HepG2 (cell line): ENCODE data around the gene CDC14A. TPM values are rescaled to one million over a fixed set of nuclear protein-coding genes. Genes with fewer than 3 reads are reported as not detected.

ENCODE experiments used
- ATAC-seq: fragments of 200-7000 bp; cut with Tn5 transposase; 3 replicates; pipeline ENCODE4 v1.9.1; 2020; ENCODE audit warnings: mild to moderate bottlenecking, moderate library complexity
- BruUV-seq: library from RNA; stranded (reverse); fragments of 400-500 nt; replicated peaks from 2 replicates; lab custom pipeline; 2021; lab: Mats Ljungman, UMichigan
- CTCF ChIA-PET: fragments of 300-600 bp; formaldehyde crosslinking; extraction: SDS; loops from one replicate; lab custom pipeline; 2021; ENCODE audit warnings: low total read pairs, inconsistent platforms, low intra/inter-chr PET ratio; lab: Yijun Ruan, JAX
- POLR2A ChIA-PET: fragments of 350-600 bp; sonication (Branson Sonifier 250); formaldehyde crosslinking; loops from one replicate; lab custom pipeline; 2020; ENCODE audit warnings: antibody characterized with exemption, inconsistent platforms; lab: Yijun Ruan, JAX
- DNase-seq: peaks from one replicate; pipeline ENCODE4 v3.0.0-alpha.2; 2015; ENCODE audit warnings: low spot score
- FAIRE-seq: peaks from 3 replicates; lab custom pipeline; 2011; peaks lifted over from hg19 to GRCh38; lab: Jason Lieb, UNC
- H2AFZ ChIP-seq: one replicate; pipeline ENCODE4 v1.6.1; 2011; ENCODE audit warnings: low read length, inconsistent platforms
- H3K27ac ChIP-seq: fragments of 300-600 bp; 3 replicates; pipeline ENCODE4 v1.8.0; 2011; ENCODE audit warnings: mixed run types, mild to moderate bottlenecking, mixed read lengths, low read length, inconsistent platforms; ENCODE audit not compliant: insufficient read depth; ENCODE audit errors: extremely low read length
- H3K27me3 ChIP-seq, 2 experiments: fragments of 200-600 bp in 1 of 2; 2 replicates in 1 of 2; 3 replicates in 1 of 2; pipeline versions ENCODE4 v1.6.0 to v1.8.0; 2011; ENCODE audit warnings: low read length in 2 of 2, mild to moderate bottlenecking in 2 of 2, moderate library complexity in 2 of 2, inconsistent platforms in 1 of 2; ENCODE audit not compliant: insufficient read depth in 2 of 2, control insufficient read depth in 1 of 2
- H3K36me3 ChIP-seq, 2 experiments: fragments of 200-600 bp in 1 of 2; replicated peaks in 1 of 2; 2 replicates in 1 of 2; 3 replicates in 1 of 2; pipeline versions ENCODE4 v1.5.1 to v1.8.0; 2011; ENCODE audit warnings: low read length in 2 of 2, inconsistent platforms in 1 of 2; ENCODE audit not compliant: insufficient read depth in 2 of 2, control insufficient read depth in 1 of 2
- H3K4me1 ChIP-seq: 2 replicates; pipeline ENCODE4 v1.5.1; 2012; ENCODE audit warnings: low read length, inconsistent platforms; ENCODE audit not compliant: insufficient read depth
- H3K4me2 ChIP-seq: 2 replicates; pipeline ENCODE4 v1.6.0; 2011; ENCODE audit warnings: low read depth, low read length, inconsistent platforms
- H3K4me3 ChIP-seq, 3 experiments: fragments of 200-600 bp in 1 of 3; sonication (generic), shearing (Covaris generic) in 1 of 3; replicated peaks in 1 of 3; 2 replicates each; pipeline ENCODE4 v1.5.1; 2011 to 2016; ENCODE audit warnings: low read length in 3 of 3, inconsistent platforms in 2 of 3, low read depth in 2 of 3, mild to moderate bottlenecking in 2 of 3, control low read depth in 1 of 3, mixed read lengths in 1 of 3; ENCODE audit not compliant: insufficient read depth in 1 of 3
- H3K79me2 ChIP-seq: one replicate; pipeline ENCODE4 v1.6.1; 2011; ENCODE audit warnings: low read length, inconsistent platforms; ENCODE audit not compliant: insufficient read depth
- H3K9ac ChIP-seq: 2 replicates; pipeline ENCODE4 v1.6.0; 2011; ENCODE audit warnings: mild to moderate bottlenecking, low read depth, low read length, inconsistent platforms; ENCODE audit not compliant: insufficient read depth
- H3K9me3 ChIP-seq: 2 replicates; pipeline ENCODE4 v1.5.1; 2012; ENCODE audit warnings: mild to moderate bottlenecking, low read length
- H4K20me1 ChIP-seq: 2 replicates; pipeline ENCODE4 v1.6.0; 2011; ENCODE audit warnings: inconsistent platforms, mild to moderate bottlenecking, low read length, moderate library complexity; ENCODE audit not compliant: insufficient read depth
- CBX5 ChIP-seq: sonication (generic); formaldehyde crosslinking; IDR thresholded peaks from 2 replicates; pipeline ENCODE4 v1.4.0; 2020; ENCODE audit warnings: missing genetic modification reagents, borderline replicate concordance
- HCFC1 ChIP-seq: fragments of 150-350 bp; IDR thresholded peaks from 2 replicates; pipeline ENCODE4 v1.6.1; 2014; ENCODE audit warnings: low read depth, low read length
- NRL ChIP-seq: sonication (generic); formaldehyde crosslinking; IDR thresholded peaks from 2 replicates; pipeline ENCODE4 v1.5.0; 2020; ENCODE audit warnings: missing genetic modification reagents, mild to moderate bottlenecking, moderate library complexity, borderline replicate concordance
- SAP130 ChIP-seq: IDR thresholded peaks from 2 replicates; pipeline ENCODE4 v1.6.1; 2016; ENCODE audit warnings: low read depth
- ZFP90 ChIP-seq: sonication (generic); formaldehyde crosslinking; IDR thresholded peaks from 2 replicates; pipeline ENCODE4 v1.8.0; 2022; ENCODE audit warnings: missing genetic modification reagents, mild to moderate bottlenecking, inconsistent platforms, borderline replicate concordance
- ZKSCAN5 ChIP-seq: sonication (generic); formaldehyde crosslinking; IDR thresholded peaks from 2 replicates; pipeline ENCODE4 v1.5.1; 2020; ENCODE audit warnings: mild to moderate bottlenecking, missing genetic modification reagents
- ZNF101 ChIP-seq: sonication (generic); formaldehyde crosslinking; IDR thresholded peaks from 2 replicates; pipeline ENCODE4 v1.4.0; 2020; ENCODE audit warnings: mild to moderate bottlenecking, low read depth, missing genetic modification reagents, borderline replicate concordance
- ZNF326 ChIP-seq: sonication (generic); formaldehyde crosslinking; IDR thresholded peaks from 2 replicates; pipeline ENCODE4 v1.4.0; 2020; ENCODE audit warnings: missing genetic modification reagents, borderline replicate concordance
- WGBS: methylation state at CpG from one replicate; pipeline ENCODE4 v1.1.6; 2017; ENCODE audit warnings: low lambda C conversion rate; 5-methylcytosine and 5-hydroxymethylcytosine counted together
- in situ Hi-C: cut with HindIII; loops from 2 replicates; pipeline ENCODE4 v1.10.0; 2017; ENCODE audit warnings: low pct_unique_long_range_greater_than_20kb; ENCODE audit not compliant: extremely low pct_ligation_motif_present
- intact Hi-C: fragments of 100-400 bp; cut with micrococcal nuclease; formaldehyde crosslinking; loops from one replicate; pipeline ENCODE4 v1.10.0; 2022; ENCODE audit not compliant: unreplicated experiment
- polyA plus RNA-seq, 8 experiments: library from polyadenylated mRNA; depleted of rRNA in 3 of 8; stranded (reverse) in 7 of 8; unstranded in 1 of 8; fragments of >200 nt; fragmentation: Illumina TruSeq in 4 of 8; extraction: Trizol in 4 of 8; gene quantifications; 2 replicates each; pipeline versions ENCODE4 v1.2.1 to v1.2.3, GENCODE V29; 2011 to 2016; ENCODE audit warnings: low read depth in 4 of 8, missing spikeins in 1 of 8, mixed read lengths in 1 of 8; ENCODE audit not compliant: insufficient read depth in 1 of 8
- total RNA-seq, 5 experiments: library from RNA; depleted of rRNA; stranded (reverse); fragments of >200 nt; fragmentation: Illumina TruSeq; extraction: Trizol; gene quantifications; 2 replicates each; pipeline ENCODE4 v1.2.3, GENCODE V29; 2016; ENCODE audit warnings: low read depth in 1 of 5
- TF ChIP-seq, protein P1 (sequence below): IDR thresholded peaks from 2 replicates; pipeline ENCODE4 v1.6.1; 2016; ENCODE audit warnings: mild to moderate bottlenecking
- TF ChIP-seq, protein P2 (sequence below): sonication (generic); formaldehyde crosslinking; IDR thresholded peaks from 2 replicates; pipeline ENCODE4 v1.8.0; 2022; ENCODE audit warnings: mild to moderate bottlenecking, missing genetic modification reagents
- TF ChIP-seq, protein P3 (sequence below): IDR thresholded peaks from 2 replicates; pipeline ENCODE4 v1.6.1; 2016; ENCODE audit warnings: low read depth, missing genetic modification reagents, missing compliant biosample characterization
- TF ChIP-seq, protein P4 (sequence below): sonication (generic); formaldehyde crosslinking; IDR thresholded peaks from 2 replicates; pipeline ENCODE4 v1.4.0; 2020; ENCODE audit warnings: missing genetic modification reagents, borderline replicate concordance

Gene CDC14A
- total and polyA plus RNA-seq, 2 of the 13 experiments (the other 11 are each of a cell fraction or from before 2014, with no cell fraction given) = 2.8 to 4.9 TPM

DNA sequence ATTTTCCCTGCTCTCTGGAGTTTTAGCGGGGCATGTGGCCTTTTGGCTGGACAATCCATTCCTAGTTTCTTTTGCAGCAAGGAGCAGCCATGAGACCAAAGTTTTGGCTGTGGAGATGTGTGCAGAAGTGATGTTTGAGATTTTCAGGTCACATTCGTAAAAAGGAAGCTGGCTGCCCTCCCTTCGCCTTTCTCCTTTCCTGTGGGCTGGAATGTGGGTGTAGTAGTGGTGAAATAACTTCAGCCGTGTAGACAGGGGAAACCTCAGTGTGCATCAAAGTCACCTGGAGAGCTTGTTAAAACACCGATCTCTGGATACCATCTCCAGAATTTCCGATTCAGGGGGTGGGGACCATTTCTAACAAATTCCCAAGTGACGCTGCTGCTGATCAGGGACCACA lies 180.3 kb downstream of the CDC14A start:
- no peak overlapping the region for H3K4me3 ChIP-seq
- no peaks in the 10 kb centered on the region for H3K36me3 ChIP-seq
- CTCF ChIA-PET = no interaction called here
- in situ Hi-C loops (no loop called here), intact Hi-C loops (no loop called here)
- no peaks in the 10 kb centered on the region for H3K4me1 ChIP-seq
- FAIRE-seq = no peak
- no peak for ATAC-seq
- no peak overlapping the region for H2AFZ ChIP-seq
- TF ChIP-seq HCFC1 (no peak), ZNF101 (CRISPR knock-in tag) (no peak), CBX5 (CRISPR knock-in tag) (no peak), SAP130 (CRISPR knock-in tag) (no peak), NRL (CRISPR knock-in tag) (no peak), ZKSCAN5 (no peak), ZNF326 (no peak), ZFP90 (no peak)
- TF ChIP-seq, protein P1, sequence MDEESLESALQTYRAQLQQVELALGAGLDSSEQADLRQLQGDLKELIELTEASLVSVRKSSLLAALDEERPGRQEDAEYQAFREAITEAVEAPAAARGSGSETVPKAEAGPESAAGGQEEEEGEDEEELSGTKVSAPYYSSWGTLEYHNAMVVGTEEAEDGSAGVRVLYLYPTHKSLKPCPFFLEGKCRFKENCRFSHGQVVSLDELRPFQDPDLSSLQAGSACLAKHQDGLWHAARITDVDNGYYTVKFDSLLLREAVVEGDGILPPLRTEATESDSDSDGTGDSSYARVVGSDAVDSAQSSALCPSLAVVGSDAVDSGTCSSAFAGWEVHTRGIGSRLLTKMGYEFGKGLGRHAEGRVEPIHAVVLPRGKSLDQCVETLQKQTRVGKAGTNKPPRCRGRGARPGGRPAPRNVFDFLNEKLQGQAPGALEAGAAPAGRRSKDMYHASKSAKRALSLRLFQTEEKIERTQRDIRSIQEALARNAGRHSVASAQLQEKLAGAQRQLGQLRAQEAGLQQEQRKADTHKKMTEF = no peak
- TF ChIP-seq, protein P2, sequence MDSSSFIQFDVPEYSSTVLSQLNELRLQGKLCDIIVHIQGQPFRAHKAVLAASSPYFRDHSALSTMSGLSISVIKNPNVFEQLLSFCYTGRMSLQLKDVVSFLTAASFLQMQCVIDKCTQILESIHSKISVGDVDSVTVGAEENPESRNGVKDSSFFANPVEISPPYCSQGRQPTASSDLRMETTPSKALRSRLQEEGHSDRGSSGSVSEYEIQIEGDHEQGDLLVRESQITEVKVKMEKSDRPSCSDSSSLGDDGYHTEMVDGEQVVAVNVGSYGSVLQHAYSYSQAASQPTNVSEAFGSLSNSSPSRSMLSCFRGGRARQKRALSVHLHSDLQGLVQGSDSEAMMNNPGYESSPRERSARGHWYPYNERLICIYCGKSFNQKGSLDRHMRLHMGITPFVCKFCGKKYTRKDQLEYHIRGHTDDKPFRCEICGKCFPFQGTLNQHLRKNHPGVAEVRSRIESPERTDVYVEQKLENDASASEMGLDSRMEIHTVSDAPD (CRISPR knock-in tag) = no peak
- TF ChIP-seq, protein P3, sequence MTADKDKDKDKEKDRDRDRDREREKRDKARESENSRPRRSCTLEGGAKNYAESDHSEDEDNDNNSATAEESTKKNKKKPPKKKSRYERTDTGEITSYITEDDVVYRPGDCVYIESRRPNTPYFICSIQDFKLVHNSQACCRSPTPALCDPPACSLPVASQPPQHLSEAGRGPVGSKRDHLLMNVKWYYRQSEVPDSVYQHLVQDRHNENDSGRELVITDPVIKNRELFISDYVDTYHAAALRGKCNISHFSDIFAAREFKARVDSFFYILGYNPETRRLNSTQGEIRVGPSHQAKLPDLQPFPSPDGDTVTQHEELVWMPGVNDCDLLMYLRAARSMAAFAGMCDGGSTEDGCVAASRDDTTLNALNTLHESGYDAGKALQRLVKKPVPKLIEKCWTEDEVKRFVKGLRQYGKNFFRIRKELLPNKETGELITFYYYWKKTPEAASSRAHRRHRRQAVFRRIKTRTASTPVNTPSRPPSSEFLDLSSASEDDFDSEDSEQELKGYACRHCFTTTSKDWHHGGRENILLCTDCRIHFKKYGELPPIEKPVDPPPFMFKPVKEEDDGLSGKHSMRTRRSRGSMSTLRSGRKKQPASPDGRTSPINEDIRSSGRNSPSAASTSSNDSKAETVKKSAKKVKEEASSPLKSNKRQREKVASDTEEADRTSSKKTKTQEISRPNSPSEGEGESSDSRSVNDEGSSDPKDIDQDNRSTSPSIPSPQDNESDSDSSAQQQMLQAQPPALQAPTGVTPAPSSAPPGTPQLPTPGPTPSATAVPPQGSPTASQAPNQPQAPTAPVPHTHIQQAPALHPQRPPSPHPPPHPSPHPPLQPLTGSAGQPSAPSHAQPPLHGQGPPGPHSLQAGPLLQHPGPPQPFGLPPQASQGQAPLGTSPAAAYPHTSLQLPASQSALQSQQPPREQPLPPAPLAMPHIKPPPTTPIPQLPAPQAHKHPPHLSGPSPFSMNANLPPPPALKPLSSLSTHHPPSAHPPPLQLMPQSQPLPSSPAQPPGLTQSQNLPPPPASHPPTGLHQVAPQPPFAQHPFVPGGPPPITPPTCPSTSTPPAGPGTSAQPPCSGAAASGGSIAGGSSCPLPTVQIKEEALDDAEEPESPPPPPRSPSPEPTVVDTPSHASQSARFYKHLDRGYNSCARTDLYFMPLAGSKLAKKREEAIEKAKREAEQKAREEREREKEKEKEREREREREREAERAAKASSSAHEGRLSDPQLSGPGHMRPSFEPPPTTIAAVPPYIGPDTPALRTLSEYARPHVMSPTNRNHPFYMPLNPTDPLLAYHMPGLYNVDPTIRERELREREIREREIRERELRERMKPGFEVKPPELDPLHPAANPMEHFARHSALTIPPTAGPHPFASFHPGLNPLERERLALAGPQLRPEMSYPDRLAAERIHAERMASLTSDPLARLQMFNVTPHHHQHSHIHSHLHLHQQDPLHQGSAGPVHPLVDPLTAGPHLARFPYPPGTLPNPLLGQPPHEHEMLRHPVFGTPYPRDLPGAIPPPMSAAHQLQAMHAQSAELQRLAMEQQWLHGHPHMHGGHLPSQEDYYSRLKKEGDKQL = no peak
- TF ChIP-seq, protein P4, sequence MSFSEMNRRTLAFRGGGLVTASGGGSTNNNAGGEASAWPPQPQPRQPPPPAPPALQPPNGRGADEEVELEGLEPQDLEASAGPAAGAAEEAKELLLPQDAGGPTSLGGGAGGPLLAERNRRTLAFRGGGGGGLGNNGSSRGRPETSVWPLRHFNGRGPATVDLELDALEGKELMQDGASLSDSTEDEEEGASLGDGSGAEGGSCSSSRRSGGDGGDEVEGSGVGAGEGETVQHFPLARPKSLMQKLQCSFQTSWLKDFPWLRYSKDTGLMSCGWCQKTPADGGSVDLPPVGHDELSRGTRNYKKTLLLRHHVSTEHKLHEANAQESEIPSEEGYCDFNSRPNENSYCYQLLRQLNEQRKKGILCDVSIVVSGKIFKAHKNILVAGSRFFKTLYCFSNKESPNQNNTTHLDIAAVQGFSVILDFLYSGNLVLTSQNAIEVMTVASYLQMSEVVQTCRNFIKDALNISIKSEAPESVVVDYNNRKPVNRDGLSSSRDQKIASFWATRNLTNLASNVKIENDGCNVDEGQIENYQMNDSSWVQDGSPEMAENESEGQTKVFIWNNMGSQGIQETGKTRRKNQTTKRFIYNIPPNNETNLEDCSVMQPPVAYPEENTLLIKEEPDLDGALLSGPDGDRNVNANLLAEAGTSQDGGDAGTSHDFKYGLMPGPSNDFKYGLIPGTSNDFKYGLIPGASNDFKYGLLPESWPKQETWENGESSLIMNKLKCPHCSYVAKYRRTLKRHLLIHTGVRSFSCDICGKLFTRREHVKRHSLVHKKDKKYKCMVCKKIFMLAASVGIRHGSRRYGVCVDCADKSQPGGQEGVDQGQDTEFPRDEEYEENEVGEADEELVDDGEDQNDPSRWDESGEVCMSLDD = no peak
- no TSS peak for BruUV-seq
- no peaks in the 10 kb centered on the region for H3K79me2 ChIP-seq
- H3K9me3 ChIP-seq = no peaks in the 10 kb centered on the region
- no peaks in the 10 kb centered on the region for H4K20me1 ChIP-seq
- DNase-seq = no peak
- no peak overlapping the region for H3K27ac ChIP-seq
- no peak overlapping the region for H3K4me2 ChIP-seq
- no peak overlapping the region for H3K9ac ChIP-seq
- H3K27me3 ChIP-seq = no peaks in the 10 kb centered on the region; a peak in 1 of 5 replicates
- 49% methylated on average over 6 of the region's 7 CpGs for WGBS
- POLR2A ChIA-PET = no interaction called here
